SK-MEL-5 (cell line): ENCODE data around the gene RTCB. TPM values are rescaled to one million over a fixed set of nuclear protein-coding genes. Genes with fewer than 3 reads are reported as not detected.
"Not testable (repeated sequence)": the region's sequence is repeated elsewhere in the genome, so short reads cannot be mapped to it uniquely, and the experiment has no call there.

Experiments
- DNase-seq: peaks from one replicate; pipeline ENCODE4 v3.0.0-alpha.2; 2016; ENCODE audit warnings: low read depth, low spot score
- in situ Hi-C: cut with HindIII; loops from 2 replicates; pipeline ENCODE4 v1.10.0; 2016; ENCODE audit warnings: low sequenced_read_pairs, high pct_unique_total_duplicates, low pct_unique_long_range_greater_than_20kb
- small RNA-seq, 2 experiments: library from RNA; depleted of rRNA; stranded (forward); fragments of <200 nt; gene quantifications; one replicate each; pipeline ENCODE3, GENCODE V24; 2014
- total RNA-seq: library from RNA; depleted of rRNA; stranded (reverse); fragments of >200 nt; shearing (Covaris generic); gene quantifications from 2 replicates; pipeline ENCODE4 v1.2.3, GENCODE V29; 2014; rRNA removed

The RTCB gene
- total RNA-seq, 1 experiment from 2014 or later, result 212 TPM

GRCh38 chr22:32353292-32353691, 58.8 kb downstream of the RTCB start:
- in situ Hi-C loops, result no loop called here
- DNase-seq, result no peak

GRCh38 chr22:32352681-32353080, 59.4 kb downstream of the RTCB start:
- in situ Hi-C loops, result no loop called here
- no peak for DNase-seq

- in situ Hi-C loops, DNase-seq: not testable (repeated sequence)
Measured at GRCh38 chr22:32351875-32352274, 60.2 kb downstream of the RTCB start.

- in situ Hi-C loops, result no loop called here
- DNase-seq, result no peak
Measured at GRCh38 chr22:32348031-32348611, 63.9 kb downstream of the RTCB start.

- DNase-seq, result no peak
- in situ Hi-C loops, result no loop called here
Measured at GRCh38 chr22:32343941-32344340, 68.1 kb downstream of the RTCB start.

GRCh38 chr22:32342977-32343376, 69.1 kb downstream of the RTCB start:
- DNase-seq, result no peak
- in situ Hi-C loops, result no loop called here

GRCh38 chr22:32341122-32341740, 70.8 kb downstream of the RTCB start:
- in situ Hi-C loops, result no loop called here
- DNase-seq, result no peak

GRCh38 chr22:32340411-32340810, 71.6 kb downstream of the RTCB start:
- in situ Hi-C loops, result no loop called here
- no peak for DNase-seq

- in situ Hi-C loops, result no loop called here
- no peak for DNase-seq
Measured at GRCh38 chr22:32339190-32340012, 72.6 kb downstream of the RTCB start.

- in situ Hi-C loops, result no loop called here
- no peak for DNase-seq
Measured at GRCh38 chr22:32338757-32339156, 73.3 kb downstream of the RTCB start.

Small RNAs within 50 kb of the gene (small RNA-seq; reads per million reads assigned to genes)
- gene AL021937.2 (0 reads per million in 2 experiments), gene IGLVIVOR22-2 (0 reads per million in 2 experiments), gene RF02171 (0 reads per million in 2 experiments), gene RF02172 (0 reads per million in 2 experiments)

Other genes with a start within 250 kb of the RTCB start
- 4.1 and 5.3 TPM in 2 replicates for gene RFPL2, start 207.2 kb downstream of the RTCB start, total RNA-seq
- 134 and 146 TPM in 2 replicates for gene SLC5A4, start 156.9 kb downstream of the RTCB start, total RNA-seq
- gene RFPL3, start 54.4 kb downstream of the RTCB start, total RNA-seq, result not detected in 2 replicates
- gene BPIFC, start 52.2 kb upstream of the RTCB start, total RNA-seq, result not detected in 2 replicates
- 387 and 400 TPM in 2 replicates for gene FBXO7, start 62.6 kb upstream of the RTCB start, total RNA-seq